ENCODE results near the gene CENPB.
A peak's percentile ranks its signal among the peaks of the same experiment; 100 is the strongest.

The CENPB gene

GRCh38 chr20:3753501-3754275 is 32.9 kb downstream of the CENPB start:
- no peak for TF ChIP-seq CTCF (IDR thresholded peaks at IDR 0.05; ENCODE audit: insufficient read depth, low read length, poor library complexity, severe bottlenecking)
- DNase-seq (ENCODE audit: extremely low read depth, insufficient read length) = no peak
- no peaks in the 10 kb centered on the region for H3K27me3 ChIP-seq (replicated peaks; ENCODE audit: control insufficient read depth, insufficient read depth, low read length)
- no peak overlapping the region for H3K4me3 ChIP-seq (replicated peaks; ENCODE audit: low read depth, low read length)
- peaks cover 2% of the 10 kb centered on the region for H3K36me3 ChIP-seq (ENCODE audit: control insufficient read depth, insufficient read depth, low read length)

DNA sequence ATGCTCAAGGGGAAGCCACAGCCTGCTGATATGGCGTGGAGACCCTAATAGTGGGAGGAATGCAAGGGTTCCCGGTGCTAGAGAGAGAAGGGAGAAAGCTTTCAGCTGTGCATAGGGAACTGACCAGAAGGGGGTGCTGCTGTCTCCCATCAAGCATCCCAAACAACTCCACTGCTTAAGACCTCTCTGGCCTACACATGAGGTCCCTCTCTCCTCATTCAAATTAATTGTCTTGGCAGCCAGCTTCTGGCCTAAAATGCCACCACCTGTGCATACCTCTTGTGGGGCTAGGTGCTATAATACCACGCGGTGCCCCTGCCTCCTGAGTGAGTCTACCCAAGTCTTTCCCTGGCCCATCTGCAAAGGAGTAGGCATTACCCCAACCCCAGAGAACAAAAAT is 33.4 kb downstream of the CENPB start:
- H3K36me3 ChIP-seq (ENCODE audit: control insufficient read depth, insufficient read depth, low read length) = peaks cover under 1% of the 10 kb centered on the region
- peak; percentile 76 for TF ChIP-seq CTCF (IDR thresholded peaks at IDR 0.05; ENCODE audit: insufficient read depth, low read length, poor library complexity, severe bottlenecking)
- H3K27me3 ChIP-seq (replicated peaks; ENCODE audit: control insufficient read depth, insufficient read depth, low read length) = no peaks in the 10 kb centered on the region
- no peak overlapping the region for H3K4me3 ChIP-seq (replicated peaks; ENCODE audit: low read depth, low read length)
- no peak for DNase-seq (ENCODE audit: extremely low read depth, insufficient read length)

DNA sequence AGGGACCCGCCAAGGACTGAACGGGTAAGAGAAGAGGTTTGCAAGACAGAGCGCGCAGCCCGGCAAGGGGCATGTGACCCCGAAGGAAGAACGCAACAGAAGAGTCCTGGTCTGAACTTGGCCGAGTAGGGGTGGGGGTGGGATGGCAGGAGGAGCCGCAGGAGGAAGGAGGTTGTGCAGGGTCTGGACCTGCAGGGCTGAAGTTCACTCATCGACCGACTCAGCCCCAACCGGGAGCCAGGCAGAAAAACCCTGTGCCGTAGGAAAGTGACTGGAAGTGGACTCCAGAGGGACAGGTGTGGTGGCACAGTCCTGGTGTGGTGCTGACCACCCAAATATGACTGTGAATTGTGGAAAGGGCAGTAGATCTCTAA is 34.2 kb downstream of the CENPB start:
- H3K4me3 ChIP-seq (replicated peaks; ENCODE audit: low read depth, low read length) = no peak overlapping the region
- H3K36me3 ChIP-seq (ENCODE audit: control insufficient read depth, insufficient read depth, low read length) = no peaks in the 10 kb centered on the region; the same call in none of the 2 replicates
- TF ChIP-seq CTCF (IDR thresholded peaks at IDR 0.05; ENCODE audit: insufficient read depth, low read length, poor library complexity, severe bottlenecking) = no peak
- no peaks in the 10 kb centered on the region for H3K27me3 ChIP-seq (replicated peaks; ENCODE audit: control insufficient read depth, insufficient read depth, low read length)
- no peak for DNase-seq (ENCODE audit: extremely low read depth, insufficient read length)

DNA sequence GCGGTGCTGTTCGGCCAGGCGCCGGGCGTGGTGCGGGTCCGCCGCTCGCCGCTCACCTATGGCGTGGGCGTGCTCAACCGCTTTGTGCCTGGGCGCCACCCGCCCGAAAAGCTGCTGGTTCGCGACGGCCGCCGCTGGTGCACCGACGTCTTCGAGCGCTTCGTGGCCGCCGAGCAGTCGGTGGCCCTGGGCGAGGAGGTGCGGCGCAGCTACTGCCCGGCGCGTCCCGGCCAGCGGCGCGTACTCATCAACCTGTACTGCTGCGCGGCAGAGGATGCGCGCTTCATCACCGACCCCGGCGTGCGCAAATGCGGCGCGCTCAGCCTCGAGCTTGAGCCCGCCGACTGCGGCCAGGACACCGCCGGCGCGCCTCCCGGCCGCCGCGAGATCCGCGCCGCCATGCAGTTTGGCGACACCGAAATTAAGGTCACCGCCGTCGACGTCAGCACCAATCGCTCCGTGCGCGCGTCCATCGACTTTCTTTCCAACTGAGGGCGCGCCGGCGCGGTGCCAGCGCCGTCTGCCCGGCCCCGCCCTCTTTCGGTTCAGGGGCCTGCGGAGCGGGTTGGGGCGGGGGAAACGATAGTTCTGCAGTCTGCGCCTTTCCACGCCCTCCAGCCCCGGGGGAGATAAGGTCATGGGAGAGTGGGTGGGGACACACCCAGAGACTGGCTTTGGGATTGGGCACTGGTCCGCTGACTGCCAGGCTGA is 34.7 kb downstream of the CENPB start:
- Histone ChIP-seq H3K4me3 (replicated peaks; ENCODE audit: low read depth, low read length) (no peak overlapping the region), H3K36me3 (ENCODE audit: control insufficient read depth, insufficient read depth, low read length) (no peaks in the 10 kb centered on the region; the same call in none of the 2 replicates), H3K27me3 (replicated peaks; ENCODE audit: control insufficient read depth, insufficient read depth, low read length) (no peaks in the 10 kb centered on the region)
- DNase-seq (ENCODE audit: extremely low read depth, insufficient read length) = peak; percentile 69
- no peak for TF ChIP-seq CTCF (IDR thresholded peaks at IDR 0.05; ENCODE audit: insufficient read depth, low read length, poor library complexity, severe bottlenecking)

GRCh38 chr20:3751305-3751674 is 35.2 kb downstream of the CENPB start:
- no peak for DNase-seq (ENCODE audit: extremely low read depth, insufficient read length)
- H3K27me3 ChIP-seq (replicated peaks; ENCODE audit: control insufficient read depth, insufficient read depth, low read length) = no peaks in the 10 kb centered on the region
- TF ChIP-seq CTCF (IDR thresholded peaks at IDR 0.05; ENCODE audit: insufficient read depth, low read length, poor library complexity, severe bottlenecking) = no peak
- H3K36me3 ChIP-seq (ENCODE audit: control insufficient read depth, insufficient read depth, low read length) = no peaks in the 10 kb centered on the region; the same call in none of the 2 replicates
- H3K4me3 ChIP-seq (replicated peaks; ENCODE audit: low read depth, low read length) = no peak overlapping the region

Measured in GM06990 (cell line).